CD4-positive, alpha-beta memory T cell (primary cell): ENCODE results near the gene PEAK3. TPM values are rescaled to one million over a fixed set of nuclear protein-coding genes. Genes with fewer than 3 reads are reported as not detected.

Experiments
- CTCF ChIA-PET: fragments of 350-600 bp; sonication (Branson Sonifier 250); formaldehyde crosslinking; loops from one replicate; lab custom pipeline; 2021; ENCODE audit warnings: inconsistent platforms; ENCODE audit not compliant: partially characterized antibody; lab: Charles Lee
- POLR2A ChIA-PET: fragments of 350-600 bp; sonication (Branson Sonifier 250); formaldehyde crosslinking; loops from one replicate; lab custom pipeline; 2021; ENCODE audit not compliant: partially characterized antibody; lab: Charles Lee
- DNase-seq, 5 donors: peaks; one replicate each; pipeline versions ENCODE4 v3.0.0 to v3.0.0-alpha.2; 2020 to 2022; ENCODE audit warnings: mixed read lengths in 1 of 5
- H3K27ac ChIP-seq: one replicate; pipeline ENCODE4 v1.7.0; 2013; ENCODE audit warnings: low read depth, low read length
- H3K27me3 ChIP-seq: 2 replicates; pipeline ENCODE4 v1.7.0; 2013; ENCODE audit warnings: mild to moderate bottlenecking, low read length, moderate library complexity; ENCODE audit not compliant: insufficient read depth
- H3K36me3 ChIP-seq: 2 replicates; pipeline ENCODE4 v1.7.0; 2013; ENCODE audit warnings: mild to moderate bottlenecking, low read length, moderate library complexity; ENCODE audit not compliant: insufficient read depth
- H3K4me1 ChIP-seq: 2 replicates; pipeline ENCODE4 v1.7.0; 2013; ENCODE audit warnings: mild to moderate bottlenecking, low read length, moderate library complexity; ENCODE audit not compliant: insufficient read depth
- H3K4me3 ChIP-seq, 2 donors: one replicate each; pipeline ENCODE4 v1.7.0; 2013; ENCODE audit warnings: low read length in 2 of 2, mild to moderate bottlenecking in 1 of 2
- H3K9me3 ChIP-seq, 2 donors: one replicate each; pipeline ENCODE4 v1.7.0; 2013; ENCODE audit warnings: low read length in 2 of 2, control low read depth in 1 of 2; ENCODE audit not compliant: control insufficient read depth in 1 of 2
- H3K27ac Mint-ChIP-seq, 7 donors: one replicate each; pipeline ENCODE4 v1.8.0; 2020 to 2021; ENCODE audit warnings: mixed read lengths in 7 of 7, mild to moderate bottlenecking in 6 of 7, inconsistent platforms in 3 of 7, moderate library complexity in 3 of 7
- H3K27me3 Mint-ChIP-seq, 2 donors: one replicate each; pipeline ENCODE4 v1.8.0; 2020 to 2021; ENCODE audit warnings: mixed read lengths in 2 of 2
- H3K36me3 Mint-ChIP-seq, 2 donors: one replicate each; pipeline ENCODE4 v1.8.0; 2020 to 2021; ENCODE audit warnings: mixed read lengths in 2 of 2, inconsistent platforms in 1 of 2, mild to moderate bottlenecking in 1 of 2
- H3K4me1 Mint-ChIP-seq, 4 donors: one replicate each; pipeline ENCODE4 v1.8.0; 2020 to 2021; ENCODE audit warnings: mixed read lengths in 4 of 4, mild to moderate bottlenecking in 1 of 4
- H3K4me3 Mint-ChIP-seq, 8 donors: one replicate each; pipeline ENCODE4 v1.8.0; 2020 to 2021; ENCODE audit warnings: mixed read lengths in 8 of 8, mild to moderate bottlenecking in 7 of 8, moderate library complexity in 6 of 8, inconsistent platforms in 3 of 8
- H3K9me3 Mint-ChIP-seq, 8 donors: one replicate each; pipeline ENCODE4 v1.8.0; 2020 to 2021; ENCODE audit warnings: mixed read lengths in 8 of 8, mild to moderate bottlenecking in 5 of 8, inconsistent platforms in 3 of 8, moderate library complexity in 1 of 8
- intact Hi-C: fragments of 100-400 bp; cut with micrococcal nuclease; formaldehyde crosslinking; loops from one replicate; pipeline ENCODE4 v1.15.1; 2023
- polyA plus RNA-seq, 2 donors: library from polyadenylated mRNA; unstranded; fragments of 300-500 nt; fragmentation: Illumina TruSeq; gene quantifications; one replicate each; pipeline ENCODE4 v1.2.3, GENCODE V29; 2021
- total RNA-seq, 2 experiments: library from RNA; stranded (reverse); gene quantifications; one replicate each; pipeline ENCODE4 v1.2.3, GENCODE V29; 2021

PEAK3 gene
- total and polyA plus RNA-seq, 4 experiments from 2014 or later: 0.07 to 0.11 (median 0.07) TPM; not detected in 1

DNA sequence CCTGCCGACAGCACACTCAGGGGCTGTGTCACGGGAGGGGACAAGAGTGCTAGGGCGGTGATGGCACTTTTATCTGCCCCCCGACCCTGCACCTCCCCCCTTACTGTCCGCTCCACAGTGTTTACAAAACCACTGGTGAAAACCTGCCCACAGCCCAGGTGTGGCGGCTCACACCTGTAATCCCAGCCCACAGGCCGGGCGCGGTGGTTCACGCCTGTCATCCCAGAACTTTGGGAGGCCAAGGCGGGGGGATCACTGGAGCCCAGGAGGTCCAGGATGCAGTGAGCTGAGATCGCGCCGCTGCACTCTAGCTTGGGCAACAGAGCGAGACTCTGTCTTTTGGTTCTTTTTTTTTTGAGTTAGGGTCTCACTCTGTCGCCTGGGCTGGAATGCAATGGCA is 14.2 kb upstream of the PEAK3 start:
- Mint-ChIP-seq H3K27me3 (peaks cover 0 to under 1% of the 10 kb centered on the region in 2 donors), H3K27ac (peak overlapping the region in 1 of 7 donors; percentile 13), H3K4me3 (no peak overlapping the region), H3K36me3 (peaks cover 0 to 10% of the 10 kb centered on the region in 2 donors), H3K4me1 (peaks cover 3 to 22% (median 9%) of the 10 kb centered on the region in 4 donors), H3K9me3 (no peaks in the 10 kb centered on the region)
- Histone ChIP-seq H3K9me3 (no peaks in the 10 kb centered on the region), H3K27ac (no peak overlapping the region), H3K4me3 (no peak overlapping the region), H3K36me3 (no peaks in the 10 kb centered on the region), H3K4me1 (peaks cover 3% of the 10 kb centered on the region), H3K27me3 (no peaks in the 10 kb centered on the region)
- DNase-seq: no peak
- intact Hi-C loops: no loop called here
- ChIA-PET CTCF (interaction anchor here (0.8 kb wide), 1 partner anchor 13 kb away, joined by 3 read pairs; no protein-coding TSS in a partner anchor), POLR2A (interaction anchor here (1.1 to 1.5 kb wide), 3 partner anchors 14 to 245 kb away, joined by 3 to 5 read pairs (median 3); partner anchors contain the start of genes MKNK2 and PEAK3)

DNA sequence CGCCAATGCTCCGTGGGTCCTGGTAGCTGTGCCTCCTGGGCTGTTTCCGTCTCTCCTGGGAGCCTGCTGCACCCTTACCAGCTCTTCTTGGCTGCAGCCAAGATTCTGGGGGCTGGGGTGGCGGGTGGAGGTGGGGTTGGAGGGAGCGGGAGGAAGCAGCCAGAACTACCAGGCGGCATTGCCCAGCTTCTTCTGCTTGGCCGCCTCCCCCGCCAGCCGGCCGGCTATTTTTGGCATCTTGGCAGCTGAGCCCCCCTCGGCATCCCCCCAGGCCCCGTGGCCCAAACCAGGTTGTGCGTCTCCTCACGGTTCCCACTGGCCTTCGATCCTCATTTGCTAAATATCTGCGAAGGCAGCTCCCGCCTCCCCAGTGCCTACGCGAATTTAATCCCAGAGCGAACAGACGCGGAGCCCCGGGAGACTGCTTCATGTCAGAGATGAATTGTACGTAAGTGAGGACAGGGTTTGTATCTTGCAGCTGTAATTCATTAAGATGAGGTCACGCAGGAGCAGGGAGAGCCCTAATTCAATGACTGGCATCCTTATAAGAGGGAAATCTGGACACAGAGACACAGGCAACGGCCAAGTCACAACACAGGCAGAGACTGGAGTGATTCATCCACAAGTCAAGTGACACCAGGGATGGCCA is 12.8 kb upstream of the PEAK3 start:
- Histone ChIP-seq H3K27me3 (no peaks in the 10 kb centered on the region), H3K4me3 (no peak overlapping the region), H3K36me3 (no peaks in the 10 kb centered on the region), H3K9me3 (no peaks in the 10 kb centered on the region), H3K4me1 (peaks cover 10% of the 10 kb centered on the region), H3K27ac (no peak overlapping the region)
- CTCF ChIA-PET: no interaction called here
- peak overlapping the region in 1 of 7 donors; percentile 54 for H3K27ac Mint-ChIP-seq
- peaks cover 0 to 10% of the 10 kb centered on the region in 2 donors for H3K36me3 Mint-ChIP-seq
- no peaks in the 10 kb centered on the region for H3K9me3 Mint-ChIP-seq
- intact Hi-C loops: loop anchor here (5.0 kb wide), 1 partner anchor 32 kb away; the partner anchor contains the start of genes LSM7 and SPPL2B
- peak overlapping the region in 1 of 8 donors; percentile 39 for H3K4me3 Mint-ChIP-seq
- POLR2A ChIA-PET: interaction anchor here (1.0 to 1.5 kb wide), 5 partner anchors 22 to 45 kb away, joined by 3 to 5 read pairs (median 4); no protein-coding TSS in a partner anchor
- H3K4me1 Mint-ChIP-seq: peaks cover 3 to 24% (median 12%) of the 10 kb centered on the region in 4 donors
- DNase-seq: no peak
- H3K27me3 Mint-ChIP-seq: no peaks in the 10 kb centered on the region

DNA sequence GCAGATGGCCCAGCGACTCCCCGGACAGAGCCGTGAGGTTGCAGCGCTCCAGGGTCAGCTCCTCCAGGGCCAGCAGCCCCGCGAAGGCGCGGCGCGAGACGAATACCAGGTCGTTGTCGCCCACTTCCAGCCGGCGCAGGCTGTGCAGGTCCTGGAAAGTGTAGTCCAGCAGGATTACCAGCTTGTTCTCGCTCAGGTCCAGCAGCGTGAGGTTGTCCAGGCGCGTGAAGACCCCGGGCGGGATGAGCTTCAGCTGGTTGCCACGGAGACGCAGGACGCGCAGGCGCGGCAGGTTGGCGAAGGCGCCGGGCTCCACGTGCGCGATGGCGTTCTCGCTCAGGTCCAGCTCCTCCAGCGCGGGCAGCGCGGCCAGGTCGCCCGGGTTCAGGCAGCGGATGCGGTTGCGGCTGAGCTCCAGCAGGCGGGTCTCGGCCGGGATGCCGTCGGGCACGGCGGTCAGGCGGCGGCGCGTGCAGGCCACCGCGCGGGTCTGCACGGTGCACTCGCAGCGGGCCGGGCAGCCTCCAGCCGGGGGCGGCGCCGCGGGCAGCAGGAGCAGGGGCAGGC is 9.3 kb upstream of the PEAK3 start:
- Mint-ChIP-seq H3K4me1 (peaks cover 12 to 41% (median 24%) of the 10 kb centered on the region in 4 donors), H3K27ac (peak overlapping the region in 1 of 7 donors; percentile 11), H3K27me3 (peaks cover 0 to 2% of the 10 kb centered on the region in 2 donors), H3K9me3 (peaks cover 0 to 1% (median 0%) of the 10 kb centered on the region in 8 donors), H3K36me3 (peaks cover 0 to 13% of the 10 kb centered on the region in 2 donors), H3K4me3 (peak overlapping the region in 6 of 8 donors; percentile 58 to 89 (median 76))
- DNase-seq: no peak
- ChIA-PET CTCF (interaction anchor here (0.9 to 1.3 kb wide), 2 partner anchors 12 to 29 kb away, joined by 3 read pairs; no protein-coding TSS in a partner anchor), POLR2A (interaction anchor here (1.0 to 2.3 kb wide), 10 partner anchors 11 to 56 kb away, joined by 3 to 11 read pairs (median 6); partner anchors contain the start of genes LSM7, PLEKHJ1 and SPPL2B)
- Histone ChIP-seq H3K4me1 (peaks cover 24% of the 10 kb centered on the region), H3K27me3 (no peaks in the 10 kb centered on the region), H3K9me3 (no peaks in the 10 kb centered on the region), H3K4me3 (peak overlapping the region in 1 of 2 donors; percentile 67), H3K27ac (no peak overlapping the region), H3K36me3 (no peaks in the 10 kb centered on the region)
- intact Hi-C loops: loop anchor here (5.0 kb wide), 1 partner anchor 36 kb away; the partner anchor contains the start of genes LSM7 and SPPL2B

DNA sequence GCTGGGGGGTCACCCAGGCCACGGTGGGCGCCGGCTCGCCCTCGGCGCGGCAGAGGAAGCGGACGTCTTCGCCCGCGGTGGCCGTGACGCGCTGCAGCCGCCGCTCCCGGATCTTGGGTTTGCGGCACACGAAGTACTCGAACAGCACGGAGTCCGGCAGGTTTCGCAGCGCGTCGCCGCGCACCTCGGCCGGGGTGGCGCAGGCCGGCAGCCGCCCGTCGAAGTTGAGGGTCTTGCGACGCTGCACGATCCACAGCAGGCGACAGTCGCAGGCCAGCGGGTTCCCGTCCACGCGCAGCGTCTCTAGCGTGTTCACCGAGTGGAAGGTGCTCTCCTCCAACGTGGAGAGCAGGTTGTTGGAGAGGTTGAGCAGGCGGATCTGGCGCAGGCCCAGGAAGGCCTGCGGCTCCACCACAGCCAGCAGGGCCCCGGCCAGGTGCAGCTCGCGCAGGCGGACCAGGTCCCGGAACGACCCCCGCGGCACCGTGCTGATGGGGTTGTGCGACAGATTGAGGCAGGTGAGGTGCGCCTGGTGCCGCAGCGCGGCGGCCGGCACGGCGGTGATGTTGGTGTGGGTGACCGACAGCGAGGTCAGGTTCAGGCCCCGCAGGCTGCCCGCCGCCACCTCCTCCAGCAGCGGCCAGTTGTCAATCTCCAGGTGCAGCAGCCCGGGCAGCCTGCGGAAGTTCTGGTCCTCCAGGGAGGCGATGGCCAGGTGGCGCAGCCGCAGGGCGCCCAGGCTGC is 8.6 kb upstream of the PEAK3 start:
- Mint-ChIP-seq H3K9me3 (peaks cover 0 to 2% (median 0%) of the 10 kb centered on the region in 8 donors), H3K27ac (peak overlapping the region in 4 of 7 donors; percentile 11 to 53 (median 28)), H3K36me3 (peaks cover 0 to 13% of the 10 kb centered on the region in 2 donors), H3K4me3 (peak overlapping the region; percentile 58 to 89 (median 76)), H3K27me3 (peaks cover 0 to 2% of the 10 kb centered on the region in 2 donors), H3K4me1 (peaks cover 12 to 41% (median 24%) of the 10 kb centered on the region in 4 donors)
- Histone ChIP-seq H3K27ac (peak overlapping the region; percentile 39), H3K27me3 (no peaks in the 10 kb centered on the region), H3K4me1 (peaks cover 24% of the 10 kb centered on the region), H3K36me3 (no peaks in the 10 kb centered on the region), H3K9me3 (no peaks in the 10 kb centered on the region), H3K4me3 (peak overlapping the region; percentile 42 to 67)
- POLR2A ChIA-PET: interaction anchor here (1.0 to 2.3 kb wide), 9 partner anchors 11 to 55 kb away, joined by 3 to 11 read pairs (median 6); partner anchors contain the start of gene PLEKHJ1
- intact Hi-C loops: loop anchor here (5.0 kb wide), 1 partner anchor 37 kb away; the partner anchor contains the start of genes LSM7 and SPPL2B
- CTCF ChIA-PET: interaction anchor here (1.3 kb wide), 1 partner anchor 11 kb away, joined by 3 read pairs; no protein-coding TSS in a partner anchor
- DNase-seq: peak in 1 of 5 donors; percentile 35

DNA sequence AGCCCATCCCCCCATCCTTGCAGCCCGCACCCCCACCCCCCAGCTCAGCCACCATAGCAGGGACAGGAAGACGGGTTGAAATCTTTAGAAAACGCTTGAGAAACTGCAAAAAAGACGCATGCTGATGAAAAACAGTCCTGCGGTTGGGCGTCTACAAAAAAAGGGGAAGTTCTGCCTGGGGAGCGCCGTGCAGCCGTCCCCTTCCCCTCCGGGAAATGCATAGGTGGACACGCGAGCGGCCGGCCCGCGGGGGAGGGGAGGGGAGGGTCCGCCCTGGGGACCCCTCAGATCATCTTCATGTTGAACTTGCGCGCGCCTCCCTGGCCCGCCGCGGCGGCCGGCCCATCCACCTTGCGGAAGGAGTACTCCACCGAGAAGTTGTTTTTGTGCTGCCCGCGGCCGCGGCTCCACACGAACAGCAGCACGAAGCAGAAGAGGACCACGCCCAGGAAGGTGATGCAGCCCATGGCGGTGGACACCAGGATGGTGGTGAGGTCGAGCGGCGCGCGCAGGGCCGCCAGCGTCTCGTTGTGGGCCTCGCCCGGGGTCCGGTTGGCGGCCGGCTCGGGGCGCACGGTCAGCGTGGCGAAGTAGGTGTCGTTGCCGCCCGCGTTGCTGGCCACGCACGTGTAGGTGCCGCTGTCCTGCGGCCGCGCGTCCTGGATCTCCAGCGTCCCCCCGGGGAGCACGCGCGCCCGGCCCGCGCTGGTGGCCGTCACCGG is 7.9 kb upstream of the PEAK3 start:
- H3K27ac Mint-ChIP-seq: peak overlapping the region; percentile 70 to 94 (median 86)
- ChIA-PET POLR2A (interaction anchor here (0.7 to 3.1 kb wide), 15 partner anchors 10 to 104 kb away, joined by 3 to 48 read pairs (median 5); partner anchors contain the start of genes LSM7 and SPPL2B), CTCF (interaction anchor here (1.0 to 3.2 kb wide), 8 partner anchors 11 to 270 kb away, joined by 3 to 35 read pairs (median 6); no protein-coding TSS in a partner anchor)
- Histone ChIP-seq H3K4me1 (peaks cover 24% of the 10 kb centered on the region), H3K4me3 (peak overlapping the region in 1 of 2 donors; percentile 67), H3K36me3 (no peaks in the 10 kb centered on the region), H3K27me3 (no peaks in the 10 kb centered on the region), H3K9me3 (no peaks in the 10 kb centered on the region), H3K27ac (peak overlapping the region; percentile 39)
- H3K36me3 Mint-ChIP-seq: peaks cover 0 to 11% of the 10 kb centered on the region in 2 donors
- intact Hi-C loops: loop anchor here (5.0 kb wide), 1 partner anchor 37 kb away; the partner anchor contains the start of genes LSM7 and SPPL2B
- peaks cover 10 to 39% (median 24%) of the 10 kb centered on the region in 4 donors for H3K4me1 Mint-ChIP-seq
- peak overlapping the region; percentile 87 to 94 (median 90) for H3K4me3 Mint-ChIP-seq
- DNase-seq: peak; percentile 60 to 73 (median 65)
- peaks cover 0 to 2% (median 0%) of the 10 kb centered on the region in 8 donors for H3K9me3 Mint-ChIP-seq
- H3K27me3 Mint-ChIP-seq: peaks cover 0 to 2% of the 10 kb centered on the region in 2 donors
